HG02981 (cell line): ENCODE data around the gene RHOB.

Source experiments
- ATAC-seq: cut with Tn5 transposase; IDR thresholded peaks from one replicate; pipeline ENCODE4 v1.9.1; 2021; ENCODE audit warnings: mild to moderate bottlenecking, moderate library complexity; ENCODE audit not compliant: unreplicated experiment

RHOB gene

DNA sequence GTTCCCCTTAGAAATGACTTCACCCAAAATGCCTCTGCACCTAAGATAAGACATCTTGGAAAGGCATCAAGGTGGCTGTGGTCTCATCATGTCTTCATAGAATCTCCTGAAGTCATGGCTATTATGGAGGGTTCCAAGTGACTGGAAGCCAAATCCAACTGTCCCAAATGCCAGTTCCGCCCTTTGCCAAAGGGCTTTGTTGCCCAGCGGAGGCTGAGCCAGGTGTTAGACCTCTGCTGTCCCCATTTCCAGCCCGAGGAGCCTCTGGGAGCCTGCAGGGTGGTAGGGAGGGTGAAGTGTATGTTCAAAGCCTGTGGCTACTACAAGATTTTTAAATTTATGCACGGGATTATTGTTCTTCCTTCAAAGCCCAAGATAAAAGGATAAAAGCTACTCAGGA is 25.7 kb downstream of the RHOB start:
- ATAC-seq, result no peak

DNA sequence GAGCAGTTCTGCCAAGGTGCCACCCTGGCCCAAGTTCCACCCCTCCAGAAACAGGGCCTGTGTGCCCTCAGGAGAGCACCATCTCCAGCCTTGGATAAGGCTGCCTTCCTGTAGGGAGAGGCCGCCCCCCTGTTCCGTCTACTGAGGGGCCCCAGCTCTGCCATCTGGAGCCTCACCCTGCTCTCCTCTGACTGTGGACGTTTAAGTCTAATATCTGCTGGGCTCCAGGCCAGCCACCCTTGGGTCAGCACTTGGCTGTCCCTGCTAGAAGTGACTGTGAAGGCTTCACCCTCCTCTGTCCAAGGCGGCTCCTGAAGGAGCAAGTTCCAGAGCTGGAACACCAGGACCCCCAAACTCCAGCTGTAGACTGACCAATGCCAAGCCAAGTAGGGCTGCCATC is 26.3 kb downstream of the RHOB start:
- ATAC-seq, result no peak

DNA sequence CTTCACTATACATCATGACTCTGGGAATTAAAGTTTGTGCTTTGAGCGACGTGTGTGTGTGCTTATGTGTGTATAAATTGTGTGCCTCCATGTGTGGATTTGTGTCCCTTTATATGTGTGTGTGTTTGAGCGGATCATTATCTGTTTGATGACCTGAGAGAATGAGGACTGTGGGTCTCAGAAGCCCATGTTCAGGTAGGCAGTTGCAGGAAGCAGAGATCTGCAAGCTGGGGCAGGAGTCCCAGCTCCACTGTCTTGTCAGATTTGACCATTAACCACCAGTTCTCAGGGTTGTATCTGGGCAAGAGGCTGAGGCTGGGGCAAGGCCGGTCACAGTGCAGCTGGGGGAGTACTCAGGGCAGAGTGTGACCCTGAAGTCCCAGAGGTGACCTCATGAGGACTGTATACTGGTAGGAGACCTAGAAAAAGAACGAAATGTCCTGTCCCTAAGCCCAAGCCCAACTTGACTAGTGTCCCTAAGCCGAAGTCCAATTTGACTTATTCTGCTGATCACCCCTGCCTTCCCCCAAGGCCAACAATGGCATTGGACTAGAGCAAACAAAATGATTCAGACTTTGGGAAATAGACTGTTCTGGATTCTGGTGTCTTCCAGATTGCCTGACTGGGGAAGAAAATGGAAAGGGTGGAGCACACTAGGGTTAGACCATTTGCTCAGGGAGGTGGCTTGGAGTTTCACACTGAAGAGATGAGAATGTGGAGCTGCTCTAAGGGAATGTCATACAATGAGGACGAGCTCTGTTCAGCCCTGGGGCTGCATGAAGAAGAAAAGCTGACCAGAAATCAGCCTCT is 28.1 kb downstream of the RHOB start:
- no peak for ATAC-seq

- ATAC-seq, result no peak
Measured at GRCh38 chr2:20475567-20475952, 28.7 kb downstream of the RHOB start.

DNA sequence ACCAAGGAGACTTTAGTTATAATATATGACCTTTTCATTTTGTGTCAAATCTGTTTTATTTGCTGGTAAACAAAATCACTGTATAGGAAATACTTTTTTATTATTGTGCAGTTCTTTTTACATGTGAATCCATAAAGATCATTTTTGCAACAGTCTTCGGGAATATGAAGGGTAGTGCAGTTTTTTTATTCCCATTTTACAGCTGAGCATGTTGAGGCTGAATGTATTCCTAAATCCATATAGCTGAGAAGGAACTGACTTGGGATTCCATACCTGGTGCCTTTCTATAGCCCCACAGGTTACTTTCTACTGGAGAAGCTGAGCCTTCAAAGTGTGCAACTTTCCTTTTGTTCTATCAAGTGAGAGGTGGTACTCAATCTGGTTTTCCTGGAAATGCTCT is 29.6 kb downstream of the RHOB start:
- ATAC-seq, result no peak

DNA sequence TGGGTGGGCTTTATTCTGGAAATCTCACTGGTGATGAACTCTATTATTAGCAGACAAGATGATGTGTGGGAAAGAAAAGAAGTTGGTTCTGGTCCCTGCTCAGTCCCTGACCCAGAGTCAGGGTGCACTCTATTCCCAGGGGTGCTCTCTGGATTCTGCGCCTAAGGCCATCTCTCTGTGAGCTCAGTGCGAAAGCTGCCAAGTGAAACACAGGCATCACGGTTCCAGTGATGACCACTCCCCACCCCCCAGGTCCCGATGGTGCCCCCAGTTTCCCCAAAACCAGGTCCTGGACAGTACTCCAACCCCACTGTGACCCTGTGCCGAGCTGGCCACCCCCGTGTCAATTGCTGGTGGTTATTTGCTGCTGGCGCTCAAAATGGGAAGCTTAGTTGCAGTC is 30.1 kb downstream of the RHOB start:
- ATAC-seq, result no peak

- no peak for ATAC-seq
Measured at GRCh38 chr2:20478961-20479360, 32.1 kb downstream of the RHOB start.

- ATAC-seq, result no peak
Measured at GRCh38 chr2:20479835-20480234, 33.0 kb downstream of the RHOB start.

DNA sequence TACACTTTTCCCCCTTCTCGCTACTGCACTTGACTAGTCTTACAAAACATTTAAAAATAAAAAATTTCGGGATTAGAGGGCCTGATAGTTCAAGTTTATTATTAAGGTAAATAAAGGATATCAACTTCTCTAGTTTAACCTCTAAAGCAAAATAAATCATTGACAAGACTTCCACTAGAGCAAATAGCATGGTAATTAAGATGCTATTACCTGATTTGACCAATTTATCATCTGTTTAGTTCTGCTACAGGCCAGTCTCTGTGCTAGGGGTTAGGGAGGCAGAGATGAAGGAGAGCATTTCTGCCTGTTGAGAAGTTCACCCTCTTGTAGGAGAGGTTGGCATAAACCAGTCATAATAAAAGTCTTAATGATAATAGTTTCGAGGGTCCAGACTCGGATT is 34.0 kb downstream of the RHOB start:
- ATAC-seq, result no peak

- no peak for ATAC-seq
Measured at GRCh38 chr2:20481798-20482405, 35.0 kb downstream of the RHOB start.

DNA sequence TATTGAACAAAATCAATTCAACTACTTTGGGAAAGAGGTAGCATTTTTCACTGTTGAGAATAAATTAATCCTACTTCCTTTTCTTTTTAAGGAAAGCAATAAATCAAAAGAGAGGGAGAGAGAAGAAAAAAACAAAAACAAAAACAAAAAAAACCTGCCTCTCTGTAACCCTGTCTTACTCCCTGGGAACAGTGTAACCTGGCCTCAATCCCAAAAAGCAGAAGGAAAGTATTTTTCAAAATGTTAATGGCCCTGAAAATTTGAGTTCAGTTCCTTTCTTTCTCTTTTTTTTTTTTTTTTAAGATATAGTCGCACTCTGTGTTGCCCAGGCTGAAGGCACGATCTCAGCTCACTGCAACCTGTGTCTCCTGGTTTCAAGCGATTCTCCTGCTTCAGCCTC is 35.9 kb downstream of the RHOB start:
- no peak for ATAC-seq

- no peak for ATAC-seq
Measured at GRCh38 chr2:20483194-20483895, 36.5 kb downstream of the RHOB start.

DNA sequence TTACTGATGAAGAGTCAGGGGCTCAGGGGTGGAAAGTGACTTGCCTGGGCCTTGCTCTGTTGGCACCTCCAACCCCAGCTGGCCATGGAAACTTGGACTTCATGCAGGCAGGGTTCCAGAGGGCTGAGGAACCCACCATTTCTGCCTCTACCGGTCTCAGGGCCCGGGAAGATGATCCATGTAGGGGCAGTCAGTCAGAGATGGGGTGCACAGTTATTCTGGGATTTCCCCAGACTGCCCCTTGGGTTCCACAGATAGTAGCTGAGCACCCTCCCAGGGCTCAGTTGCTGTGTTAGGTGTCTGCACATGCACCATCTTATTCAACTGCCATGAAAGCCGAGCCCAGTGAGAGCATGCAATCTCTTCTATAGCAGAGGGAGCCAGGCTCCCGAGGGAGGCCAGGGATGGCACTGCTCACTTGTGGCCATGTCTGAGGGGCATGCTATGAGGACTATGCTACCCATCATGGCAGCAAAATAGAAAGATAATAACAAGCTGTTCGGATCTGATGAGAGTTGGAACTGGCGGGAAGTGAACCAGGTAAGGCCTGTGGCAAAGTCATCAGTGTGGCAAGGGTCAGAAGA is 37.3 kb downstream of the RHOB start:
- ATAC-seq, result no peak

GRCh38 chr2:20484810-20485611 is 38.1 kb downstream of the RHOB start:
- ATAC-seq, result no peak

GRCh38 chr2:20485612-20486388 is 38.9 kb downstream of the RHOB start:
- ATAC-seq, result no peak

DNA sequence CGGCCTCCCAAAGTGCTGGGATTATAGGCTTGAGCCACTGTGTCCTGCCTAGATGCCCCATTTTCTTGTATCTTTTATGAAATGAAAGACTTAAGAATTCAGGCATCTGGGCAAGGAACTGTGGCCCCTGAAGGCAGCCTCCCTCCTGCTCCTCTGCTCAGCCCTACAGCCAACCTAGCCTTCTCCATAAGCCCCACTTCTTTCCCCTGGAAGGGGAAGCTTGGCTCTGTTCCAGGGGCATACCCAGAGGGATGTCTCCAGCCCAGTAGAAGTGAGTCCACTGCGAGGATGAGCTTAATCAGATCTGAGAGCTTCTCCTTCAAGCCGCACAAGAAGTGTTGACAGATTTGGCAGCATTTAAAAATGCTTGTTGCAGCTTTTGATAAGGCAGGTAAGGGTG is 39.7 kb downstream of the RHOB start:
- no peak for ATAC-seq

DNA sequence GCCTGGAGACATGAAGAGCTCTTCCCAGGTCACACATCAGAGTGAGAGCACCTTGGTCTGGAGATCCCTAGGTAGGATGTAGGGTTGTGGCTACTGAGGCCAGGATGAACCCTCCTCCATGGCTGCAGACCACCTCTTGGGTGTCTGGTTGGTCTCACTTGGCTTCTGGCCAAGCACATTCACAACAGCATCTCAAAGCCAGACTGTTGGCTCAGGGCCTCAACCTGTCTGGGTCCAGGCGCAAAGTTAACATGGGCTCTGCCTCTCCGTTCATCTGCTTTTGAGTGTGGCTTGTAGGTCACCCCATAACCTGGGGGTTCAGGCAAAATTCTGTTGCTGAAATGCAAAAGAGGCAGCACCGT is 40.1 kb downstream of the RHOB start:
- ATAC-seq, result no peak

DNA sequence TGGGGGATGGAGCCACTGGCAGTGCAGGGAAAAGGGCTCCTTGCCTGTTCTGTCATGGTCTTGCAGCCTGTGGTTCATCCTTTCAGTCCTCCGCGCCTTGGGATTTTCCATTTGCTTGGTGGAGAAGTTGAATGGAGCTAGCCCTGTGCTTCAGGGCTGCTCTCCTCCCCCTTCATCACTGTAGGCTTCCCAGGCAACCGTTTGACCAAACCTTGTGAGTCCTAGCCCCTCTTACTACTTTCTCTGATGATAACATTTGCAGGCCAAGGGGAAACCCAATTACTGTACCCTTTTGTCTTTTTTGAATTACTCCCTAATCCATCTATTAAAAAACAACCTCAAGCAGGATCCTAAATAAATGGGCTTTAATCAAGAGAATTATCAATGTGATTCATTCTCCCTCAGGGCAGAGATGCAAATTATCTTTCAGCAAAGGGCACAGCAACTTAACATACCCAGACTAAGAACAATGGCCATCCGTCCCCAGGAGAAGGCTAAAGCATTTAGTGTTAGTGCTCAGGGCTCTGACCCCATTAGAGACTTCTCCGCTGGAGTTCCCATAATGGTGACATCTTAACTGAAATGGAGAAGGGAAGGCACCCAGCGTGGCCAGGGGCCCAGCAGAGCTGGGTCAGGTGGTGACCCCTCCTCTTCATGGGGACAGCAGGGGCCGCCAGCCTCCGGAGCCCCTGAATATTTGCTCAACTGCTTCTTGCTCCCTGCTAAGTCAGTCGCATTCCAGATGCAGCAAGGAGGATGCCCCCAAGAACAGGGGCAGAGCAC is 40.7 kb downstream of the RHOB start:
- ATAC-seq, result no peak

DNA sequence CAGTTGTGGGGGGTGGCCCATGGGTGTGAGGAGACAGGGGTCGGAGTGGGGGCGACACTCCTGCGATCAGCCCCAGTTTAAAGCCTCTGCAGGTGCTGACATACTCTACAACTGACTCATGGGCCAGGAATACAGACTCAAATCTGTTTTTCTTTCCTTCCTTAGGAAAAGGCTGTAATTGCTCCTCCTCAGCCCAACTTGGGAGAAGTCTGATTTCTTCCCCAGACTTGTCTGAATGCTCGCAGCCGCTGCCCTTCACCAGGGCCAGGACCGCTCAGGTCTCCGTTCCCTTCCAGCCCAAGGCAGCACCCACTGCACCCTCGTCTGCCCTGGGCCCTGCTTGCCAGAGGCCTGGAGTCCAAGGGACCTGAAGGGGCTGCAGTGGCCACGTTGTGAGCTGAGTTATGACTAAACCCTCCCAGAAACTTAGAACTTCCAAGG is 41.3 kb downstream of the RHOB start:
- no peak for ATAC-seq
